ENCODE results near the gene MARS1.
"Not testable (repeated sequence)": the region's sequence is repeated elsewhere in the genome, so short reads cannot be mapped to it uniquely, and the experiment has no call there.

MARS1 gene

DNA sequence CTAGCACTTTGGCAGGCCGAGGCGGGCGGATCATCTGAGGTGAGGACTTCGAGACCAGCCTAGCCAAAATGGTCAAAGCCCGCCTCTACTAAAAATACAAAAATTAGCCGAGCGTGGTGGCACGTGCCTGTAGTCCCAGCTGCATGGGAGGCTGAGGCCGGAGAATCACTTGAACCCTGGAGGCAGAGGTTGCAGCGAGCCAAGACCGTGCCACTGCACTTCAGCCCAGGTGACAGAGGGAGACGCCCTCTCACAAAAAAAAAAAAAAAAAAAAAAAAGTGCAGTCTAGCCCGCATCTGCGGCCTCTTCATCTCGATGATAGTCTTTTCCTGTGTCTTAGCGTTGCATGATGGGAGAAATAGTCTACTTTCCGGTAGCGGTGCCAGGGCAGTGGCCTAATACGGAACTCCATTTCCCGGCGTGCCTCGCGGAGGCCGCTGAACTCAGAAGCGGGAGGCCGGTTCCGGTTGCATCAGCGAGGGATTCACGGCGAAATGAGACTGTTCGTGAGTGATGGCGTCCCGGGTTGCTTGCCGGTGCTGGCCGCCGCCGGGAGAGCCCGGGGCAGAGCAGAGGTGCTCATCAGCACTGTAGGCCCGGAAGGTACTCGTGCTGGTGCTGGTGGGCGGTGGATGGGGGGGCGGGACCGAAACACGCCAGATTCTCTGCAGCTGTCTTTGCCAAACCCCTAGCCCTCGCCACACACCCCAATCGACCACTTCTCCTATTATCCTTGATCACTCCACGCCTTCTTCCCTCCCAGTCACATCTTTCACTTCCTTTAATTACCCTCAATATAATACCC lies at the start of gene MARS1:
TSS of gene MARS1 (plus strand) at position 472 of the 805 bp plus-strand sequence. CDS start at position 495, 23 bp downstream.
- peak; percentile 98 for DNase-seq (ENCODE audit: low read depth)

DNA sequence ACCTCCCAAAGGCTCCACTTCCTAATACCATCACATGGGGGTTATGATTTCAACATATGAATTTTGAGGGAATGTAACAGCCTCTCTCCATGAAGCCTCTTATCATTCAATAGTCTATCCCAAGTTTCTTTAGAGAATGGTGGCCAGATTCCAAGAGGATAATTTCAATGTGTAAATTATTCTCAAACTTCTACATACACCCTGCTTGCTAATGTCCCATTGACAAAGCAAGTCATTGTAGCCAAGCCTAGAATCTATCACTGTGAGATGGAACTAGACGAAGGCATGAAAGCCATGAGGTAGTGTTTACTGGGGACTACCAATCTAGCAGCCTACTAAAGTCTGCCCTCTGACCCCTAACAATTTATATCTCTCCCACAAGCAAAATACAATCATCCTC lies 49.5 kb upstream of the MARS1 start:
- no peak for DNase-seq (ENCODE audit: low read depth)

DNA sequence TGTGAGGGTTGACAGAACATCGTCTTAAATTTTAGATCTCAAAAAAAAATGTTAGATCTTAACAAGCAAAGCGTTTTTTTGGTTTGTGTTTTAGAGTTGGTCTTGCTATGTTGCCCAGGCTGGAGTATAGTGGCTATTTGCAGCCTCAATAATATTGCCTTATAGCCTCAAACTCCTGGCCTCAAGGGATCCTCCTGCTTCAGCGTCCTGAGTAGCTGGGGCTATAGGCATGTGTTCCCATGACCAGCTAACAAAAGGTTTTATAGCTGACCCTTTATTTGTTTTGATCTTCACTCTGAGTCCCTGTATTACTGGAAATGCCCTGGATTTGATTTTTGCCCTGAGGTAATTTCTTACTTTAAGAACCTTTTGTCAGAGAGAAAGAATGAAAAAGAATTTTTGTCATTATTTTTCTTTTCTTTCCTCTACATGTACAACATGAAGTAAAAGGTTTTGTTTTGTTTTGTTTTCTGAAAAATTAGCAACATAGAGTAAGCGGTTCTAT lies 48.1 kb upstream of the MARS1 start:
- no peak for DNase-seq (ENCODE audit: low read depth)

DNA sequence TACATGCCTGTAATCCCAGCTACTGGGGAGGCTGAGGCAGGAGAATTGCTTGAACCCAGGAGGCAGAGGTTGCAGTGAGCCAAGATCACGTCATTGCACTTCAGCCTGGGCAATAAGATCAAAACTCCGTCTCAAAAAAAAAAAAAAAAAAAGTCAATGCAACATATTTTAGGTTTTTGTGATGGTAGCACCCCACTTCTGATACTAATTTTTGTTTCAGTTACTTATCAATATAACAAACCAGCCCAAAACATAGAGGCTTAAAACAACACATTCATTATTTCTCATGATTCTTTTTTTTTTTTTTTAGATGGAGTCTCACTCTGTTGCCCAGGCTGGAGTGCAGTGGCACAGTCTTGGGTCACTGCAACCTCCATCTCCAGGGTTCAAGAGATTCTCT lies 46.5 kb upstream of the MARS1 start:
- not testable (repeated sequence) for DNase-seq (ENCODE audit: low read depth)

DNA sequence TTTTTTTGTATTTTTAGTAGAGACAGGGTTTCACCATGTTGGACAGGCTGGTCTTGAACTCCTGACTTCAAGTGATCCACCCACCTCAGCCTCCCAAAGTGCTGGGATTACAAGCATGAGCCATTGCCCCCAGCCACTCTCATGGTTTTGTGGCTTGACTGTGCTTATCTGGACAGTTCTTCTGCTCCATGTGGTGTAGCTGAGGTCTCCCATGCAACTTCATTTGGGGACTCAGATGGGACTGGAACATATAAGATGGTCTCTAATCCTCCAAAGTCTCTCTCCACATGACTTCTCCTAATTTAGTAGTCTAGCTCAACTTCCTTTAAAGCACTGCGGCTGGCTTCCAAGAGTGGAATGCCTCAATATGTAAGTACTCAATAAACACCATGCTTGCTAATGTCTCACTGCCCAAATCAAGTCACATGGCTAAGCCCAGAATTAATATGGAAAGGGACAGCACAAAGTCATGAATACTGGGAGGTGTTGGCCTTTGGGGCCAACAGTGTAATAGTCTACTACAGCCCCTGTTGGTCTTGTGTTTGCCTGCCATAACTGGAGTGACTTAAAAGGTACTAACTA lies 45.9 kb upstream of the MARS1 start:
- peak; percentile 56 for DNase-seq (ENCODE audit: low read depth)

DNA sequence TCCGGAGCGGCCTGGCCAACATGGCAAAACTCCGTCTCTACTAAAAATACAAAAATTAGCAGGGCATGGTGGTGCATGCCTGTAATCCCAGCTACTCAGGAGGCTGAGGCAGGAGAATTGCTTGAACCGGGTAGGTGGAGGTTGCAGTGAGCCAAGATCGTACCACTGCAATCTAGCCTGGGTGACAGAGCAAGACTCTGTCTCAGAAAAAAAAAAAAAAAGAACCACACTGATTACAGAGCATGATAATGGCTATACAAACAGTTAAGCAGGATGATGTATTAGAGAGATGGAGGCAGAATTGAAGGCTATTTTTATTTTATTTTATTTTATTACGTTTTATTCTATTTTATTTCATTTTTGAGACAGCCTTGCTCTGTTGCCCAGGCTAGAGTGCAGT lies 43.5 kb upstream of the MARS1 start:
- not testable (repeated sequence) for DNase-seq (ENCODE audit: low read depth)

DNA sequence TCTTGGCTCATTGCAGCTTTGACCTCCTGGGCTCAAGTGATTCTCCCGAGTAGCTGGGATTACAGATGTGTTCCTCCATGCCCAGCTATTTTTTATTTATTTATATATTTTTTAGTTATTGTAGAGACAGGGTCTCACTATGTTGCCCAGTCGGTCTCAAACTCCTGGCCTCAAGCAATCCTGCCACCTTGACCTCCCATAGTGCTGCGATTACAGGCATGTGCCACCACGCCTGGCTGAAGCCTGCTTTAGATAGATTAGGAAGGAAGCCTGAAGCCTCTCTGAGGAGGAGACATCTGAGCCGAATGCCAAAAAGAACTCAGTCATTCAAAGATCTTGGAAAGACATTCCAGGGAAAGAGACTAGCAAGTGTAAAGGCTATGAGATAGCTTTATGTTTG lies 43.1 kb upstream of the MARS1 start:
- no peak for DNase-seq (ENCODE audit: low read depth)

DNA sequence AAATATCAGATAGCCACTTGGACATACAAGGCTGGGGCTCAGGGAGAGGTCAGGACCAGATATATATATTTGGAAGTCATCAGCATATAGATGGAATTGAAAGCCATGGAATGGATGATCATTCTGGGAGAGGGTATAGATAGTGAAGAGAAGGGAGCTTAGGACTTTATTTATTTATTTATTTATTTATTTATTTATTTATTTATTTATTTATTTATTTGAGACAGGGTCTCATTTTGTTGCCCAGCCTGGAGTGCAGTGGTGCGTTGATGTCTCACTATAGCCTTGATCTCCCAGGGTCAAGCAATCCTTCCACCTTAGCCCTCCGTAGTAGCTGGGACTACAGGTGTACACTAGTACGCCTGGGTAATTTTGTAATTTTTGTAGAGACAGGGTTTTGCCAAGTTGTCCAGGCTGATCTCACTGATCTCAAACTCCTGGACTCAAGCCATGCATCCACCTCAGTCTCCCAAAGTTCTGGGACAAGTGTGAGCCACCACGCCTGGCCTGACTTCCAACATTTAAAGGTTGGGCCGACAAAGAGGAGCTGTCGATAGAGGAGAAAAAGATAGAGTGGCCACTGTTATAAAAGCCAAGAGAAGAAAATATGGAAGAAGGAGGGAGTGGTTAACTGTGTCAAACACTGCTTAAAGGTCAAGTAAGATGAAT lies 41.4 kb upstream of the MARS1 start:
- DNase-seq (ENCODE audit: low read depth) = no peak

DNA sequence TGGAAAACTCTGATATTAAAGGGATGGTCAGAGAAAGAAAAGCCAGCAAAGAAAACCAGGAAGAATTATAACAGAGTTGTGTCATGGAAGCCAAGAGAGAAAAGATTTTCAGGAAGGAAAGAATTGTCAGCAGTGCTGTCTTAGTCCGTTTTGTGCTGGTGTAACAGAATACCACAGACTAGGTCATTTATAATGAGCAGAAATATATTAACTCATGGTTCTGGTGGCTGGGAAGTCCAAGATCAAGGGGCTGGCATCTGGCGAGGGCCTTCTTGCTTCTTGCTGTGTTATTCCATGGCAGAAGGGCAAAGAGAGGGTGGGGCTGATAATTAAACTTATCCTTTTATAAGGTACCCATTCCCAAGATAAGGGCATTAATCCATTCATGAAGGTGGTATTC lies 39.2 kb upstream of the MARS1 start:
- DNase-seq (ENCODE audit: low read depth) = no peak

DNA sequence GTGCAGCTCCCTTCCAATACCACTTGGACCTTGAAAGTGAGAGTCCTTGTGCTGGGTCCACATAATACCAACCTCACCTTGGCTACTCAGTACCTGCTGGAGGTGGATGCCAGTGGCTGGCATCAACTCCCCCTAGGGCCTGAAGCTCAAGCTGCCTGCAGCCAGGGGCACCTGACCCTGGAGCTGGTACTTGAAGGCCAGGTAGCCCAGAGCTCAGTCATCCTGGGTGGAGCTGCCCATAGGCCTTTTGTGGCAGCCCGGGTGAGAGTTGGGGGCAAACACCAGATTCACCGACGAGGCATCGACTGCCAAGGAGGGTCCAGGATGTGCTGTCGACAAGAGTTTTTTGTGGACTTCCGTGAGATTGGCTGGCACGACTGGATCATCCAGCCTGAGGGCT lies 38.5 kb upstream of the MARS1 start:
- no peak for DNase-seq (ENCODE audit: low read depth)

DNA sequence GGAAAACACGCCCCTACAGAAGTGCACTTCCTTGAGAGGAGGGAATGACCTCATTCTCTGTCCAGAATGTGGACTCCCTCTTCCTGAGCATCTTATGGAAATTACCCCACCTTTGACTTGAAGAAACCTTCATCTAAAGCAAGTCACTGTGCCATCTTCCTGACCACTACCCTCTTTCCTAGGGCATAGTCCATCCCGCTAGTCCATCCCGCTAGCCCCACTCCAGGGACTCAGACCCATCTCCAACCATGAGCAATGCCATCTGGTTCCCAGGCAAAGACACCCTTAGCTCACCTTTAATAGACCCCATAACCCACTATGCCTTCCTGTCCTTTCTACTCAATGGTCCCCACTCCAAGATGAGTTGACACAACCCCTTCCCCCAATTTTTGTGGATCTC lies 37.8 kb upstream of the MARS1 start:
- no peak for DNase-seq (ENCODE audit: low read depth)

DNA sequence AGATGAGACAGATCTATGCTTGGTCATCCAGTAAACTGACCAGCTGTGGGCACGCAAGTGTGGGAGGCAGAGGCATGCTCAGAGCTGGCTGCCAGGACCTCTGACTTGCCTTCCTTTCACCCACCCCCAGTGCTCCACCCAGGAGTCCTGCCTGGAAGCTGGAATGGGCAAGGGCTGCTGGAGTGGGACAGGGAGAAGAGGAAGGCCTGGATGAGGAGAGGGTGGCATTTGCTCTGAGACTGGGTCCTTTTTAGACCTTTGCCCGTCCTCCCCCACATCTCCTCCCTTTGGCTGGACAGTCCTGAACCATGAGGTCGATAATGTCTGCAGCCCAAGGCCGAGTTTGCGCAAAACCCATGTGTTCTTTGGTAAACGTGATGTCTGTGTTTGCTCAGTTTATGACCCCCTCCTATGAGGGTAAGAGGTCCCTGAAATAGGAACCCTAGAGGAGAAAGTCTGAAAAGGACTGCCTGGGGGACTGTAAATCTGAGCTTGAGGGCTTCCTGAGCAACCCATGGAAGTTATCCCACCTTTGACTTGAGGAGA lies 36.6 kb upstream of the MARS1 start:
- DNase-seq (ENCODE audit: low read depth) = peak; percentile 51

DNA sequence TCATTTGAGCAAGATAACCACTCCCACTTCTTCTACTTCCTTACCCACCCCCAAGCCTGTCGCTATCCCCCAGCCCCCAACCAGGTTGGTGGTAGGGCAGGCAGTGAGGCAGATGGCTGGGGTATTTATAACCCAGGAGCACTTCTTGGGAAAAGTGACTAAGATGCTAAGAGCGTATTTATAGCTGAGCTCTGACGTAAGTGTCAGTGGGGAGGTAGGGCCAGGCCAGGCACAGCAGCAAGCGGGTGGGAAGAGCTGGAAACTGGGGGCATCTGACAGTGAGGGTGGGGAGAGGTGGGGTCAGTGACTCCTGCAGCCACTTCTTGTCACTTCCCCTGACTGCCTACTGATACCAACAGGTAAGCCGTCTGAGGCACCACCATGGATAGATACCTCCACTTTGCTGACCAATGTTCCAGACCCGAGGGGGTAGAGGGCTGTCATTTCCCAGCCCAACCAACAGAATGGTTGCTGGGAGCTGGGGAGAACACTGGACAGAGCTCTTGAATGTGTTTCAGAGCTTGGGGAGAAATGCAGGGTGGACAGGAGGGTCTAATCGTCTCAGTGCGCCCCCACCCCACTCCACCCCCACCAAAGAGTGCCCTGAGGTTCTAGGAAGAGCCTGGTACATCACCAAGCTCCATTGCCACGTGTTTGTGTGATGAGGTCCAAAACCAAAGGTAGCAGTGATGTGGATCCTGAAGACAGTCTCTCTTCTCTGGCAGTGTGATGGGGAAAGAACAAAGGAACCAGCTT lies 35.5 kb upstream of the MARS1 start:
- DNase-seq (ENCODE audit: low read depth) = peak; percentile 96

DNA sequence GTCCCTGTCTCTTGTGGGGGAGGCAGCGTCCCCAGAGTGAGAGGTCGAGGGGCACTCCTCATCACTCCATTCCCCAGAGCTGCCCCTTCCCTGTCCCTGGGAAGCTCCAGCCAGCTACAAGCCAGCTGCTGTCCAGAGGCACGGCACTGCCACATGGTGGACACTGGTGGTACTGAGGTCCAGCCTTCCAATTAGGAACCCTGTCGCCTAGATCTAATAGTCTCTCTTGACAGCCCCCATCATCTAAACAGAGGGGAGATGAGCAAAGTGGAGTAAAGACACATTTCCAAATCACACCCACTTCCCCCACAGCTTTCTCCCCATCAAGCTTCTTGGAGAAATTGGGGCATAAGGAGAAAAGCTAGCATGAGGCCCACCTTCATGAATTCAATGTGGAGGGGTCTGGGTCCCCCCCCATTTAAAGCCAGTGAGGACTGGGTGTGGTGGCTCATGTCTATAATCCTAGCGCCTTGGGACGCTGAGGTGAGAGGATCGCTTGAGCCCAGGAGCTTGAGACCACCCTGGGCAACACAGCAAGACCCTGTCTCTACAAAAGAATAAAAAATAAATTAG lies 34.8 kb upstream of the MARS1 start:
- DNase-seq (ENCODE audit: low read depth) = peak; percentile 86

DNA sequence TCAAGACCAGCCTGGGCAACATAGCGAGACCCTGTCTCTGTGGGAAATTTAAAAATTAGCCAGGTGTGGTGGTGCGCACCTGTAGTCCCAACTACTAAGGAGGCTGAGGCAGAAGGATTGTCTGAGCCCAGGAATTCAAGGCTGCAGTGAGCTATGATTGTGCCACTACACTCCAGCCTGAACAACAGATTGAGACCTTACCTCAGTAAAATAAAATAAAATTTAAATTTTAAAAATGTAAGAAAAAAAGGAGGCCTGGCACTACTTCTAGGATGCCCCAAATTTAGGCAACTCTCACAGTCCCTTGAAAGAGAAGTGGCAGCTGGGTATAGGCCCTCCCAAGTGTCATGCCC lies 33.7 kb upstream of the MARS1 start:
- DNase-seq (ENCODE audit: low read depth) = no peak

DNA sequence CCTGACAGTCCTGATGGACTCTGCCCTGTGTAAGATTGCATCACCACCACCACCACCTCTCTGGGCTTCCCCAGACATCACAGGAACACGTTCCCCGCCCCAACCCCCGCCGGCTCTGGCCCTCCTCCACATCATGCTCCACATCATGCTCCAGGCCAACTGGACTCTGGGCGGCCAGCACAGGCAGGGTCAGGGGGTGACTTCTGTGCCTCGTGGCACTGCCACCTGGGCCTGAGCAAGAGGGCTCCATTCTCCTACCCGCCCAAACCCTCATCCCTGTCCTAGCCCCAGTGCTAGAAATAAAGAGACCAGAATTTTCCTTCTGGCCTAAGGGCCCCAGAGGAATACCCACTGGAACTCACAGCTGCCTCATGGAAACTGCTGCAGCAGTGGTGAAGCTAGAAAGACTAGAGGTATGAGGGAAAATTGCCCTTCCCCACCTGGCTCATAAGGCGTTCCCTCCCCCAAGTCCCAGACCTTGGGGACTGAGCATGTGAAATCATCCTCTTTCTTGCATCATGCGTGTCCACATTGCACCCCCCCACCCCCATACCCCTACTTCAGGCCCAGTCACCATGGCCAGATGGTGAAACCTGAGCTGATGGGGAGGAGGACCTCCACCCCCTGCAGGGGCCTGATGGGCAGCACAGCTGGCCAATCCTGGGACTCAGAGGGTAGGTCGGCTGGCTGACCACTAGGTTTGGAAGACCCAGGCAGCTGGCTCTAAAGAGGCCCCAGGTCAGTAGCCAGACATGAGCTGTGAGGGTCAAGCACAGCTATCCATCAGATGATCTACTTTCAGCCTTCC lies 33.1 kb upstream of the MARS1 start, which contains the start of gene INHBE:
TSS of gene INHBE (plus strand) at position 742 of the 808 bp plus-strand sequence. CDS start 230 bp downstream, outside the sequence.
- peak; percentile 88 for DNase-seq (ENCODE audit: low read depth)

DNA sequence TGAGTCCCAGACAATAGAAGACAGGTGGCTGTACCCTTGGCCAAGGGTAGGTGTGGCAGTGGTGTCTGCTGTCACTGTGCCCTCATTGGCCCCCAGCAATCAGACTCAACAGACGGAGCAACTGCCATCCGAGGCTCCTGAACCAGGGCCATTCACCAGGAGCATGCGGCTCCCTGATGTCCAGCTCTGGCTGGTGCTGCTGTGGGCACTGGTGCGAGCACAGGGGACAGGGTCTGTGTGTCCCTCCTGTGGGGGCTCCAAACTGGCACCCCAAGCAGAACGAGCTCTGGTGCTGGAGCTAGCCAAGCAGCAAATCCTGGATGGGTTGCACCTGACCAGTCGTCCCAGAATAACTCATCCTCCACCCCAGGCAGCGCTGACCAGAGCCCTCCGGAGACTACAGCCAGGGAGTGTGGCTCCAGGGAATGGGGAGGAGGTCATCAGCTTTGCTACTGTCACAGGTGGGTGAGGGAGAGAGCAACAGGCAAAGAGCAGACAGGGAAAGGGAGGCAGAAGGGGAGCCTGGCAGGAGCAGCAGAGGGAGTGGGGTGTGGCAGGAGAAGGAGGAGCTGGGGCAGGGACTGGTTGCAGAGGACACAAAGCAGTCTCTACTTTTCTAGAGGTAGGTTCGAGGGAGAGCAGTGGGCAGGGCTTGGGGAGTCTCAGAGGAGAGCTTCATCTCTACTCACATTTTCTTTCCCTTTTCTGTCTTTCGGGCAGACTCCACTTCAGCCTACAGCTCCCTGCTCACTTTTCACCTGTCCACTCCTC lies 32.3 kb upstream of the MARS1 start:
- DNase-seq (ENCODE audit: low read depth) = no peak

DNA sequence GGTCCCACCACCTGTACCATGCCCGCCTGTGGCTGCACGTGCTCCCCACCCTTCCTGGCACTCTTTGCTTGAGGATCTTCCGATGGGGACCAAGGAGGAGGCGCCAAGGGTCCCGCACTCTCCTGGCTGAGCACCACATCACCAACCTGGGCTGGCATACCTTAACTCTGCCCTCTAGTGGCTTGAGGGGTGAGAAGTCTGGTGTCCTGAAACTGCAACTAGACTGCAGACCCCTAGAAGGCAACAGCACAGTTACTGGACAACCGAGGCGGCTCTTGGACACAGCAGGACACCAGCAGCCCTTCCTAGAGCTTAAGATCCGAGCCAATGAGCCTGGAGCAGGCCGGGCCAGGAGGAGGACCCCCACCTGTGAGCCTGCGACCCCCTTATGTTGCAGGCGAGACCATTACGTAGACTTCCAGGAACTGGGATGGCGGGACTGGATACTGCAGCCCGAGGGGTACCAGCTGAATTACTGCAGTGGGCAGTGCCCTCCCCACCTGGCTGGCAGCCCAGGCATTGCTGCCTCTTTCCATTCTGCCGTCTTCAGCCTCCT lies 31.6 kb upstream of the MARS1 start:
- peak; percentile 62 for DNase-seq (ENCODE audit: low read depth)

DNA sequence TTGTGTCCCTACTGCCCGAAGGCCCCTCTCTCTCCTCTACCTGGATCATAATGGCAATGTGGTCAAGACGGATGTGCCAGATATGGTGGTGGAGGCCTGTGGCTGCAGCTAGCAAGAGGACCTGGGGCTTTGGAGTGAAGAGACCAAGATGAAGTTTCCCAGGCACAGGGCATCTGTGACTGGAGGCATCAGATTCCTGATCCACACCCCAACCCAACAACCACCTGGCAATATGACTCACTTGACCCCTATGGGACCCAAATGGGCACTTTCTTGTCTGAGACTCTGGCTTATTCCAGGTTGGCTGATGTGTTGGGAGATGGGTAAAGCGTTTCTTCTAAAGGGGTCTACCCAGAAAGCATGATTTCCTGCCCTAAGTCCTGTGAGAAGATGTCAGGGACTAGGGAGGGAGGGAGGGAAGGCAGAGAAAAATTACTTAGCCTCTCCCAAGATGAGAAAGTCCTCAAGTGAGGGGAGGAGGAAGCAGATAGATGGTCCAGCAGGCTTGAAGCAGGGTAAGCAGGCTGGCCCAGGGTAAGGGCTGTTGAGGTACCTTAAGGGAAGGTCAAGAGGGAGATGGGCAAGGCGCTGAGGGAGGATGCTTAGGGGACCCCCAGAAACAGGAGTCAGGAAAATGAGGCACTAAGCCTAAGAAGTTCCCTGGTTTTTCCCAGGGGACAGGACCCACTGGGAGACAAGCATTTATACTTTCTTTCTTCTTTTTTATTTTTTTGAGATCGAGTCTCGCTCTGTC lies 31.0 kb upstream of the MARS1 start:
- DNase-seq (ENCODE audit: low read depth) = no peak

Data from EH (cell line).